Chondrocyte (in vitro differentiated cells): Measurements from ENCODE around the gene STPG3. TPM values are rescaled to one million over a fixed set of nuclear protein-coding genes. Genes with fewer than 3 reads are reported as not detected.

Experiments
- DNase-seq: peaks from one replicate; pipeline ENCODE4 v3.0.0; 2021; ENCODE audit warnings: mixed read lengths, low spot score
- H3K27ac Mint-ChIP-seq: one replicate; pipeline ENCODE4 v1.8.0; 2021; ENCODE audit warnings: mild to moderate bottlenecking, moderate library complexity, mixed read lengths; ENCODE audit not compliant: unreplicated experiment
- H3K27me3 Mint-ChIP-seq: 2 replicates; pipeline ENCODE4 v1.8.0; 2021; ENCODE audit warnings: low read depth, mixed read lengths
- H3K36me3 Mint-ChIP-seq: 2 replicates; pipeline ENCODE4 v1.8.0; 2021; ENCODE audit warnings: low read depth, mixed read lengths
- H3K4me1 Mint-ChIP-seq: 2 replicates; pipeline ENCODE4 v1.8.0; 2021; ENCODE audit warnings: low read depth, mild to moderate bottlenecking, mixed read lengths
- H3K4me3 Mint-ChIP-seq: one replicate; pipeline ENCODE4 v1.8.0; 2021; ENCODE audit warnings: mild to moderate bottlenecking, moderate library complexity, mixed read lengths; ENCODE audit not compliant: unreplicated experiment
- H3K9me3 Mint-ChIP-seq: 2 replicates; pipeline ENCODE4 v1.8.0; 2021; ENCODE audit warnings: low read depth, mixed read lengths
- CTCF ChIP-seq: fragments of 200-600 bp; sonication (generic); IDR thresholded peaks from 2 replicates; pipeline ENCODE4 v1.5.0; 2021; ENCODE audit warnings: antibody characterized with exemption, mild to moderate bottlenecking, moderate library complexity
- total RNA-seq: library from RNA; stranded (reverse); gene quantifications from 3 replicates; pipeline ENCODE4 v1.2.1, GENCODE V29; 2021

Gene STPG3
- total RNA-seq, 1 donor from 2014 or later = not detected

GRCh38 chr9:137266162-137266527 lies 15.1 kb downstream of the STPG3 start:
- H3K27ac Mint-ChIP-seq = no peak overlapping the region
- peaks cover 37% of the 10 kb centered on the region for H3K4me1 Mint-ChIP-seq
- no peak for DNase-seq
- no peaks in the 10 kb centered on the region for H3K27me3 Mint-ChIP-seq
- H3K4me3 Mint-ChIP-seq = no peak overlapping the region
- no peak for TF ChIP-seq CTCF
- H3K9me3 Mint-ChIP-seq = no peaks in the 10 kb centered on the region
- peaks cover 13% of the 10 kb centered on the region for H3K36me3 Mint-ChIP-seq

- no peak for DNase-seq
- peaks cover 12% of the 10 kb centered on the region for H3K36me3 Mint-ChIP-seq
- TF ChIP-seq CTCF = no peak
- no peaks in the 10 kb centered on the region for H3K9me3 Mint-ChIP-seq
- peaks cover 38% of the 10 kb centered on the region for H3K4me1 Mint-ChIP-seq
- H3K4me3 Mint-ChIP-seq = no peak overlapping the region
- H3K27ac Mint-ChIP-seq = no peak overlapping the region
- H3K27me3 Mint-ChIP-seq = no peaks in the 10 kb centered on the region
Measured at GRCh38 chr9:137266585-137267453, 15.7 kb downstream of the STPG3 start.

GRCh38 chr9:137267933-137268355 lies 16.9 kb downstream of the STPG3 start:
- Mint-ChIP-seq H3K27ac (peak overlapping the region; percentile 71), H3K4me3 (no peak overlapping the region), H3K4me1 (peaks cover 38% of the 10 kb centered on the region), H3K36me3 (peaks cover 12% of the 10 kb centered on the region), H3K9me3 (no peaks in the 10 kb centered on the region), H3K27me3 (no peaks in the 10 kb centered on the region)
- no peak for DNase-seq
- TF ChIP-seq CTCF = no peak

GRCh38 chr9:137268538-137269201 lies 17.6 kb downstream of the STPG3 start:
- DNase-seq = no peak
- Mint-ChIP-seq H3K27me3 (no peaks in the 10 kb centered on the region), H3K4me3 (no peak overlapping the region), H3K27ac (peak overlapping the region; percentile 71), H3K36me3 (peaks cover 16% of the 10 kb centered on the region), H3K9me3 (no peaks in the 10 kb centered on the region), H3K4me1 (peaks cover 38% of the 10 kb centered on the region)
- no peak for TF ChIP-seq CTCF

- Mint-ChIP-seq H3K27ac (peak overlapping the region; percentile 71), H3K4me3 (no peak overlapping the region), H3K27me3 (no peaks in the 10 kb centered on the region), H3K4me1 (peaks cover 40% of the 10 kb centered on the region), H3K9me3 (no peaks in the 10 kb centered on the region), H3K36me3 (peaks cover 16% of the 10 kb centered on the region)
- TF ChIP-seq CTCF = no peak
- no peak for DNase-seq
Measured at GRCh38 chr9:137269231-137269772, 18.2 kb downstream of the STPG3 start.
